Measurements from ENCODE around the gene JAKMIP1. TPM values are rescaled to one million over a fixed set of nuclear protein-coding genes. Genes with fewer than 3 reads are reported as not detected.

JAKMIP1 gene
- polyA plus RNA-seq, 6 donors from 2014 or later = not detected

DNA sequence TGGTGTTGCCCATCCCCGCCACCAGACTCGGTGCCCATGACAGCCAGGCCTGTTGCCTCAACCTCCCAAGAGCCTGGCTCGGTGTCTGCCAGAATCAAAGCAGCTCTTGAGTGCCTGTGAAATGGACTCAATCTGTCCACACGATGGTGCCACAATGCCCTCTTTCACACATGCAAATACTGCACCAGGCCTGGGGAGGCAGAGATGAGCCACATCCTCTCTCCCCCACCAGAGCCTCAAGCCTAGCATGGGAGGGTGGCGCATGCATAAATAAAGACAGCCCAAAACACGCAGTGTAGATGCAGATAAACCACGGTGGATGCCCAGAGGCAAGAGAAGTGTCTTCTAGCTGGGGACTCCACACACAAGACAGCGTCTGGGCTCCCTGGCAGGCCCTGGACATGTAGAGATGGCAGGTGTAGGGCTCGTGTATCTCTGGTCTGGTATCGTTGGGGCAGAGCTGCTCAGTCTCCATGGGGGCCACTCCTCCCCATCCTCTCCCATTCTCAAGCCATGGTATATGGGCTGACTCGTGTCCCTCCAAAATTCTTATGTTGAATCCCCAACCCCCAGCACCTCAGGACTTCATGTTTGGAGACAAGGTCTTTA is 65.6 kb downstream of the JAKMIP1 start:
- ATAC-seq (ENCODE audit: low read depth in 2 of 2) (no peak), DNase-seq (no peak)
- Mint-ChIP-seq H3K9me3 (peaks cover 1 to 12% (median 4%) of the 10 kb centered on the region in 7 donors), H3K27me3 (peaks cover 0 to 13% (median 8%) of the 10 kb centered on the region in 3 donors), H3K4me3 (no peak overlapping the region), H3K27ac (no peak overlapping the region), H3K36me3 (no peaks in the 10 kb centered on the region), H3K4me1 (no peaks in the 10 kb centered on the region)

GRCh38 chr4:6132716-6133115 is 67.6 kb downstream of the JAKMIP1 start:
- Mint-ChIP-seq H3K4me1 (no peaks in the 10 kb centered on the region), H3K27ac (no peak overlapping the region), H3K36me3 (no peaks in the 10 kb centered on the region), H3K27me3 (peaks cover 4 to 21% (median 16%) of the 10 kb centered on the region in 3 donors), H3K9me3 (peaks cover 1 to 12% (median 4%) of the 10 kb centered on the region in 7 donors), H3K4me3 (no peak overlapping the region)
- ATAC-seq (ENCODE audit: low read depth in 2 of 2) (no peak), DNase-seq (no peak)

DNA sequence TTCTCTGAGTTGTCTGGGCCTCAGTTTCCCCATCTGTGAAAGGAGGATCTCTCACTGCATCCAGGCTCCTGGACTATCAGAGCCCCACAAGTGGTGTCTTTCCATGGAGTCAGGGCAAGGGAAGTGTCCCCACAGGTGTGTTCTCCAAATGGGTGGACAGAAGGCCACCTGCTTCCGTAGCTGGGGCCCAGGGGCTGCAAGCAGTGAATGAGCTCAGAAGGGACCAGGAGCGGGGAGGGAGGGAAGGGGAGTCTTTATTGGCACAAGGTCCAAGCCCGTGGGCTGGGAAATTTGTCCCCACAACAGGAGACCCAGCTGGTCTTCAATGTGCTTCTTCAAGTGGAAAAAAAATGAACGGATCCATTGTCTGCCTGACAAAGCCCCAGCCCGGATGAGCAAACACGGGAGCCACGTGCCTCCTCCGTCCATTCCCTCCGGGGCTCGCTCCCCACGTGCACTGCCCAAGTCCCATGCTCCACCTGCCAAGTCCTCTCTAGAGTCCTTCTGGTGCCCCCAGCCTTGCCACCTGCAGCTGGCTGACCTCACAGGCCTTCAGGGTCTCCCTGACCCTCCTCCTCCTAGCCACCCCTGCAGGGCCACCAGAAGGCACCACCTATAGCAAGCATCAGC is 72.0 kb downstream of the JAKMIP1 start:
- peaks cover 4 to 21% (median 10%) of the 10 kb centered on the region in 3 donors for H3K27me3 Mint-ChIP-seq
- no peak overlapping the region for H3K4me3 Mint-ChIP-seq
- no peaks in the 10 kb centered on the region for H3K4me1 Mint-ChIP-seq
- peaks cover 0 to 3% (median 0%) of the 10 kb centered on the region in 7 donors for H3K9me3 Mint-ChIP-seq
- no peak overlapping the region for H3K27ac Mint-ChIP-seq
- DNase-seq = no peak
- ATAC-seq (ENCODE audit: low read depth in 2 of 2) = no peak
- no peaks in the 10 kb centered on the region for H3K36me3 Mint-ChIP-seq

DNA sequence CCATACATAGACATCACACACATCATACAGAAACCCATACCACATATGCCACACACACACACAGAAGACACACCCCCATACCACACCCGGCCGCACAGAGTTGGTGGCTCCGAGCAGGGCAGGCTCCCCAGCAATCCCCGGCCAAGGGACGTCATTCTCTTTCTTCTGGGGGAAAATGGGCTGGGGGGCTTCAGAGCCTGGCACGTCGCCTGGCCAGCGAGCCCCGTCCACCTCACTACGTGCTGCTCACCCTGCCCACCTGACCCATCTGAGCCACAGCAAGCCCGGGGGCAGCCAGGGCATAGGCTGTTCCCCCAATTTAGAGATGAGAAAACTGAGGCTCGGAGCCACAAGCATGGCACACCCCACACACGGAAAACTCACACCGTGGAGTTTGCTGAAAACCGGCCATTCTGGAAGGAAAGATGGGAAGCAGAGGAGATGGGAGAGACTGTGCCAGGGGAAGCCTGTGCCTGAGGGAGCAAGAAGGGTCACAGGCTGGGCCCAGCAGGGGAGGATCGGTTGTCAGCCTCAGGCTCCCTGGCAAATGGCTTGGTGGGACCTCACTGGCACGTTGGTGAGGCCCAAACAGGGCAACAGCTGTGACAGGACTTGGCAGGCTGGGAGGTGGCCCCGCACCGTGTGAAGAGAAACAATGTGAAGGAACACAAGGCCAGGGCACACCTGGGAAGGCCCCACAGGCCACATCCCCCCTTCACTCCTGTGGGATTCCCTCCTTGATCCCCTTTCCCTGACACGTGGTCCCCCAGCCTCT is 73.2 kb downstream of the JAKMIP1 start:
- Mint-ChIP-seq H3K27me3 (peaks cover 4 to 21% (median 10%) of the 10 kb centered on the region in 3 donors), H3K9me3 (peaks cover 0 to 2% (median 0%) of the 10 kb centered on the region in 7 donors), H3K27ac (no peak overlapping the region), H3K4me1 (no peaks in the 10 kb centered on the region), H3K4me3 (no peak overlapping the region), H3K36me3 (no peaks in the 10 kb centered on the region)
- DNase-seq (no peak), ATAC-seq (ENCODE audit: low read depth in 2 of 2) (no peak)

DNA sequence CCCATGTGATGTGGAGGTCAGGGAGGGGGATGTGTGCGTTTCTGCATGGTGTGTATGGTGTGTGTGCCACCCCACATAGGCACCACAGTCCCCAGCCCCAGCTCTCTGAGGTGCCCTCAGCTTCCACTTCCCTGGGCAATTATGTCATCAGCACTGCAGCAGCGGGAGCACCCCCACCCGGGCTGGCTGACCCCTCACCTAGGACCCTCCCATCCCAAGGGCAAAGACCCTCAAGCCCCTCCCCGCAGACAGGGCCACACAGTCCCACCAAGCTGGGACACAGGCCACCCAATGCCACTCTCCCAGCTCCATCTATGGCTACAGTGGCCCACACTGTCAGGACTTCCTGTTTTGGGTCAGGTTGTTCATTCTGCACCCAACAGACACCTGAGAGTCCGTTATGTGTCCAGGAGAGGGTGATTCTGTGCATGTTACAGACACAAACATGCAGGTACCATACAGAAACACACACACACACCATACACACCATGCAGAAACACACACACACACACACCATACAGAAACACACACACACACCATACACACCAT is 75.2 kb downstream of the JAKMIP1 start:
- ATAC-seq (ENCODE audit: low read depth in 2 of 2) (no peak), DNase-seq (no peak)
- Mint-ChIP-seq H3K4me1 (no peaks in the 10 kb centered on the region), H3K4me3 (no peak overlapping the region), H3K9me3 (no peaks in the 10 kb centered on the region), H3K36me3 (no peaks in the 10 kb centered on the region), H3K27me3 (peaks cover 4 to 19% (median 7%) of the 10 kb centered on the region in 3 donors), H3K27ac (no peak overlapping the region)

- H3K4me3 Mint-ChIP-seq = no peak overlapping the region
- peak overlapping the region in 1 of 6 donors; percentile 68 for H3K27ac Mint-ChIP-seq
- H3K9me3 Mint-ChIP-seq = no peaks in the 10 kb centered on the region
- ATAC-seq (ENCODE audit: low read depth in 2 of 2) = no peak
- no peak for DNase-seq
- H3K36me3 Mint-ChIP-seq = no peaks in the 10 kb centered on the region
- H3K4me1 Mint-ChIP-seq = no peaks in the 10 kb centered on the region
- H3K27me3 Mint-ChIP-seq = peaks cover under 1 to 12% (median 4%) of the 10 kb centered on the region in 3 donors
Observed at GRCh38 chr4:6124386-6125102, 75.8 kb downstream of the JAKMIP1 start.

- no peaks in the 10 kb centered on the region for H3K36me3 Mint-ChIP-seq
- no peak for DNase-seq
- H3K27me3 Mint-ChIP-seq = peaks cover 2 to 6% (median 4%) of the 10 kb centered on the region in 3 donors
- no peak overlapping the region for H3K4me3 Mint-ChIP-seq
- H3K9me3 Mint-ChIP-seq = no peaks in the 10 kb centered on the region
- no peaks in the 10 kb centered on the region for H3K4me1 Mint-ChIP-seq
- no peak for ATAC-seq (ENCODE audit: low read depth in 2 of 2)
- no peak overlapping the region for H3K27ac Mint-ChIP-seq
Observed at GRCh38 chr4:6123976-6124375, 76.4 kb downstream of the JAKMIP1 start.

- DNase-seq = no peak
- no peak overlapping the region for H3K27ac Mint-ChIP-seq
- H3K4me3 Mint-ChIP-seq = no peak overlapping the region
- no peaks in the 10 kb centered on the region for H3K9me3 Mint-ChIP-seq
- no peaks in the 10 kb centered on the region for H3K36me3 Mint-ChIP-seq
- H3K27me3 Mint-ChIP-seq = peaks cover 4 to 8% (median 7%) of the 10 kb centered on the region in 3 donors
- no peak for ATAC-seq (ENCODE audit: low read depth in 2 of 2)
- H3K4me1 Mint-ChIP-seq = no peaks in the 10 kb centered on the region
Observed at GRCh38 chr4:6123541-6123940, 76.8 kb downstream of the JAKMIP1 start.

DNA sequence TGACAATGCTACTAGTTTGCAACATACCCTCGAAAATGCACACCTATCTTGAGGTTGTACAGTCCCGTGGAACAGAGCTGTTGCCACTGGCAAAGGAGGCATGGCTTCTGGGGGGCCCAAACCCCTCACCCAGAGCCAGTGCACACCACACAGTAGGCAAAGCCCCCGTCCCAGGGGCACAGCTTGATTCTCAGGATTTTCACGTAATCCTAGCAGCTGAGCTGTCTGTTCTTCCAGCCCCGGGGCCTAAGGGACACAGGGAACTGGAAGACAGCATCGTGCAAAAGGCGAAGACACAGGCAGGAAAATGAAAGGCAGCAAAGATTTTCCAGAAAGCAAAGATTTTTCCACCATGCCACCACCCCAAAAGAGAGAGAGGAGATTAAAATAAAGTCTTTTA is 77.2 kb downstream of the JAKMIP1 start:
- no peaks in the 10 kb centered on the region for H3K9me3 Mint-ChIP-seq
- no peaks in the 10 kb centered on the region for H3K4me1 Mint-ChIP-seq
- DNase-seq (no peak), ATAC-seq (ENCODE audit: low read depth in 2 of 2) (no peak)
- peaks cover 6 to 8% (median 8%) of the 10 kb centered on the region in 3 donors for H3K27me3 Mint-ChIP-seq
- no peak overlapping the region for H3K4me3 Mint-ChIP-seq
- no peaks in the 10 kb centered on the region for H3K36me3 Mint-ChIP-seq
- no peak overlapping the region for H3K27ac Mint-ChIP-seq

- Mint-ChIP-seq H3K4me1 (no peaks in the 10 kb centered on the region), H3K4me3 (no peak overlapping the region), H3K9me3 (no peaks in the 10 kb centered on the region), H3K27me3 (peaks cover 6 to 8% (median 8%) of the 10 kb centered on the region in 3 donors), H3K27ac (no peak overlapping the region), H3K36me3 (no peaks in the 10 kb centered on the region)
- ATAC-seq (ENCODE audit: low read depth in 2 of 2) = no peak
- no peak for DNase-seq
Observed at GRCh38 chr4:6122496-6122895, 77.9 kb downstream of the JAKMIP1 start.

GRCh38 chr4:6121941-6122340 is 78.4 kb downstream of the JAKMIP1 start:
- ATAC-seq (ENCODE audit: low read depth in 2 of 2) (no peak), DNase-seq (no peak)
- Mint-ChIP-seq H3K4me3 (no peak overlapping the region), H3K9me3 (no peaks in the 10 kb centered on the region), H3K4me1 (no peaks in the 10 kb centered on the region), H3K36me3 (no peaks in the 10 kb centered on the region), H3K27me3 (peaks cover 8 to 12% (median 11%) of the 10 kb centered on the region in 3 donors), H3K27ac (no peak overlapping the region)

- H3K4me3 Mint-ChIP-seq = no peak overlapping the region
- H3K27ac Mint-ChIP-seq = no peak overlapping the region
- H3K4me1 Mint-ChIP-seq = no peaks in the 10 kb centered on the region
- H3K27me3 Mint-ChIP-seq = peaks cover 12 to 17% (median 17%) of the 10 kb centered on the region in 3 donors
- H3K36me3 Mint-ChIP-seq = no peaks in the 10 kb centered on the region
- DNase-seq (no peak), ATAC-seq (ENCODE audit: low read depth in 2 of 2) (no peak)
- H3K9me3 Mint-ChIP-seq = no peaks in the 10 kb centered on the region
Observed at GRCh38 chr4:6121276-6121850, 79.0 kb downstream of the JAKMIP1 start.

GRCh38 chr4:6120361-6120760 is 80.0 kb downstream of the JAKMIP1 start:
- no peaks in the 10 kb centered on the region for H3K9me3 Mint-ChIP-seq
- ATAC-seq (ENCODE audit: low read depth in 2 of 2) (no peak), DNase-seq (no peak)
- H3K4me3 Mint-ChIP-seq = no peak overlapping the region
- no peak overlapping the region for H3K27ac Mint-ChIP-seq
- H3K4me1 Mint-ChIP-seq = no peaks in the 10 kb centered on the region
- peaks cover 12 to 26% (median 20%) of the 10 kb centered on the region in 3 donors for H3K27me3 Mint-ChIP-seq
- no peaks in the 10 kb centered on the region for H3K36me3 Mint-ChIP-seq

Data from naive B cell (primary cell).